Measurements from ENCODE around the gene ARHGEF2. TPM values are rescaled to one million over a fixed set of nuclear protein-coding genes. Genes with fewer than 3 reads are reported as not detected.
A peak's percentile ranks its signal among the peaks of the same experiment; 100 is the strongest.

Gene ARHGEF2
- total and polyA plus RNA-seq, 9 of the 15 experiments (the other 6 are each of a cell fraction or from before 2014, with no cell fraction given) = 7.1 to 162 (median 62.2) TPM

GRCh38 chr1:155946633-155947219 lies 31.6 kb downstream of the ARHGEF2 start:
- no peak overlapping the region for H3K4me2 ChIP-seq (ENCODE audit: insufficient read depth, low read length)

More at GRCh38 chr1:155946633-155947219, 31.6 kb downstream of the ARHGEF2 start:
- Histone ChIP-seq H2AFZ (ENCODE audit: low read depth, low read length) (no peak overlapping the region), H3K9me3 (replicated peaks; ENCODE audit: control insufficient read depth, insufficient read depth, low read depth, low read length) (no peaks in the 10 kb centered on the region), H3K27me3 (ENCODE audit: control insufficient read depth in 2 of 2, insufficient read depth in 2 of 2, low read length in 2 of 2) (no peaks in the 10 kb centered on the region), H3K4me1 (replicated peaks in 1 of 2; ENCODE audit: control insufficient read depth in 2 of 2, insufficient read depth in 2 of 2, low read length in 2 of 2) (peaks cover 0 to 10% of the 10 kb centered on the region in 2 experiments; a peak in 2 of 5 replicates), H3K27ac (ENCODE audit: extremely low read depth, low read depth, low read length) (no peak overlapping the region), H3K9ac (ENCODE audit: insufficient read depth in 1 of 2, low read depth in 2 of 2, low read length in 2 of 2) (no peak overlapping the region), H3K9me1 (ENCODE audit: control insufficient read depth, insufficient read depth, low read length) (no peaks in the 10 kb centered on the region), H3K36me3 (ENCODE audit: control insufficient read depth, insufficient read depth, low read length) (peaks cover 49% of the 10 kb centered on the region), H4K20me1 (replicated peaks; ENCODE audit: control insufficient read depth, insufficient read depth, low read length) (no peaks in the 10 kb centered on the region), H3K4me3 (no peak overlapping the region), H3K79me2 (ENCODE audit: control insufficient read depth, insufficient read depth, low read length) (no peaks in the 10 kb centered on the region)
- WGBS (ENCODE audit: insufficient coverage, low coverage, missing lambda C conversion rate) = 84% methylated on average over 7 of the region's 8 CpGs
- no TSS peak for BruUV-seq (replicated peaks)
- ATAC-seq (no peak), FAIRE-seq (no peak), DNase-seq (ENCODE audit: extremely low read depth in 1 of 4, low spot score in 3 of 4) (no peak)
- ChIA-PET CTCF (ENCODE audit: low intra/inter-chr PET ratio) (interaction anchor here (0.7 kb wide), 1 partner anchor 12 kb away, joined by 4 read pairs; no protein-coding TSS in a partner anchor), POLR2A (interaction anchor here (1.6 to 6.9 kb wide), 3 partner anchors 8 to 31 kb away, joined by 6 to 50 read pairs (median 8); partner anchors contain the start of gene ARHGEF2)
- TF ChIP-seq NR2F6 (CRISPR knock-in tag; IDR thresholded peaks at IDR 0.05) (no peak), ZNF551 (CRISPR knock-in tag; IDR thresholded peaks at IDR 0.05) (no peak), HNRNPH1 (optimal IDR thresholded peaks at IDR 0.05; ENCODE audit: low read depth, low read length) (no peak), ZNF644 (tag; IDR thresholded peaks at IDR 0.05; ENCODE audit: low read depth) (0 out of 2 replicates have a peak, but pooled peaks have one; percentile 28), PATZ1 (CRISPR knock-in tag; IDR thresholded peaks at IDR 0.05; ENCODE audit: borderline replicate concordance) (no peak)
- intact Hi-C loops (cut with micrococcal nuclease) (no loop called here), in situ Hi-C loops (cut with MboI) (no loop called here)

Data from K562 (cell line).